SK-N-SH treated with all-trans-retinoic acid at 6 μM for 48 hours (cell line): ENCODE data around the gene FNDC8.

ENCODE experiments used
- ATAC-seq: fragments of 200-7000 bp; cut with Tn5 transposase; 3 replicates; pipeline ENCODE4 v1.9.1; 2020; ENCODE audit warnings: mild to moderate bottlenecking, moderate library complexity
- ARNTL ChIP-seq: fragments of 450-650 bp; formaldehyde crosslinking; IDR thresholded peaks from 2 replicates; pipeline ENCODE4 v1.5.0; 2020; ENCODE audit warnings: low read depth, mild to moderate bottlenecking, moderate library complexity, borderline replicate concordance
- BACH2 ChIP-seq: fragments of 250-450 bp; sonication (Bioruptor Pico); IDR thresholded peaks from 2 replicates; pipeline ENCODE4 v1.9.0; 2021; ENCODE audit warnings: mild to moderate bottlenecking, borderline replicate concordance
- CSDC2 ChIP-seq: fragments of 250-450 bp; sonication (Bioruptor Pico); IDR thresholded peaks from 2 replicates; pipeline ENCODE4 v1.5.0; 2020; ENCODE audit warnings: mild to moderate bottlenecking, moderate library complexity
- ESRRG ChIP-seq: fragments of 250-450 bp; sonication (Bioruptor Pico); IDR thresholded peaks from 2 replicates; pipeline ENCODE4 v1.6.1; 2021; ENCODE audit warnings: mild to moderate bottlenecking
- GLIS3 ChIP-seq: fragments of 250-450 bp; sonication (Bioruptor Pico); IDR thresholded peaks from 2 replicates; pipeline ENCODE4 v1.5.0; 2020; ENCODE audit warnings: mild to moderate bottlenecking, moderate library complexity
- ISL1 ChIP-seq: fragments of 250-450 bp; sonication (Bioruptor Pico); IDR thresholded peaks from 2 replicates; pipeline ENCODE4 v2.1.2; 2022; ENCODE audit warnings: mild to moderate bottlenecking, moderate library complexity
- OSR1 ChIP-seq: fragments of 250-450 bp; sonication (Bioruptor Pico); IDR thresholded peaks from 2 replicates; pipeline ENCODE4 v1.8.0; 2022; ENCODE audit warnings: moderate library complexity, mild to moderate bottlenecking, inconsistent platforms
- PPARA ChIP-seq: fragments of 250-450 bp; sonication (Bioruptor Pico); IDR thresholded peaks from 2 replicates; pipeline ENCODE4 v1.5.0; 2020; ENCODE audit warnings: mild to moderate bottlenecking, borderline replicate concordance
- RARB ChIP-seq: fragments of 250-450 bp; sonication (Bioruptor Pico); IDR thresholded peaks from 2 replicates; pipeline ENCODE4 v1.8.0; 2021; ENCODE audit warnings: mild to moderate bottlenecking, moderate library complexity
- SNAI2 ChIP-seq: fragments of 250-450 bp; sonication (Bioruptor Pico); IDR thresholded peaks from 2 replicates; pipeline ENCODE4 v1.5.0; 2020; ENCODE audit warnings: mild to moderate bottlenecking, moderate library complexity
- TCF4 ChIP-seq: fragments of 250-450 bp; sonication (Bioruptor Pico); IDR thresholded peaks from 2 replicates; pipeline ENCODE4 v1.8.0; 2021; ENCODE audit warnings: mild to moderate bottlenecking, moderate library complexity, borderline replicate concordance
- TOX ChIP-seq: fragments of 250-450 bp; sonication (Bioruptor Pico); IDR thresholded peaks from 2 replicates; pipeline ENCODE4 v1.8.0; 2021; ENCODE audit warnings: mild to moderate bottlenecking, moderate library complexity, borderline replicate concordance
- ZC3H10 ChIP-seq: fragments of 250-450 bp; sonication (Bioruptor Pico); IDR thresholded peaks from 2 replicates; pipeline ENCODE4 v1.5.1; 2021; ENCODE audit warnings: mild to moderate bottlenecking, moderate library complexity
- ZFP30 ChIP-seq: fragments of 450-650 bp; formaldehyde crosslinking; IDR thresholded peaks from 2 replicates; pipeline ENCODE4 v1.5.0; 2022; ENCODE audit warnings: mild to moderate bottlenecking, moderate library complexity
- ZNF565 ChIP-seq: fragments of 450-650 bp; formaldehyde crosslinking; conservative IDR thresholded peaks from 2 replicates; pipeline ENCODE4 v1.5.0; 2020; ENCODE audit warnings: low read depth, mild to moderate bottlenecking, moderate library complexity
- ZNF70 ChIP-seq: fragments of 450-650 bp; formaldehyde crosslinking; IDR thresholded peaks from 2 replicates; pipeline ENCODE4 v1.5.0; 2020; ENCODE audit warnings: mild to moderate bottlenecking, moderate library complexity
- ZNF8 ChIP-seq: fragments of 450-650 bp; formaldehyde crosslinking; IDR thresholded peaks from 2 replicates; pipeline ENCODE4 v1.5.0; 2020; ENCODE audit warnings: mild to moderate bottlenecking, moderate library complexity
- TF ChIP-seq, protein P1 (sequence below): fragments of 250-450 bp; sonication (Bioruptor Pico); IDR thresholded peaks from 2 replicates; pipeline ENCODE4 v1.8.0; 2021; ENCODE audit warnings: low read depth, mild to moderate bottlenecking, moderate library complexity, borderline replicate concordance
- TF ChIP-seq, protein P2 (sequence below): fragments of 250-450 bp; sonication (Bioruptor Pico); IDR thresholded peaks from 2 replicates; pipeline ENCODE4 v1.5.1; 2020; ENCODE audit warnings: low read depth, mild to moderate bottlenecking, moderate library complexity
- TF ChIP-seq, protein P3 (sequence below): fragments of 250-450 bp; sonication (Bioruptor Pico); IDR thresholded peaks from 2 replicates; pipeline ENCODE4 v1.5.0; 2020; ENCODE audit warnings: mild to moderate bottlenecking, moderate library complexity
- TF ChIP-seq, protein P4 (sequence below): fragments of 250-450 bp; sonication (Bioruptor Pico); IDR thresholded peaks from 2 replicates; pipeline ENCODE4 v1.5.1; 2021; ENCODE audit warnings: mild to moderate bottlenecking, moderate library complexity
- TF ChIP-seq, protein P5 (sequence below): fragments of 250-450 bp; sonication (Bioruptor Pico); IDR thresholded peaks from 2 replicates; pipeline ENCODE4 v1.8.0; 2020; ENCODE audit warnings: mild to moderate bottlenecking, moderate library complexity, borderline replicate concordance

Gene FNDC8

DNA sequence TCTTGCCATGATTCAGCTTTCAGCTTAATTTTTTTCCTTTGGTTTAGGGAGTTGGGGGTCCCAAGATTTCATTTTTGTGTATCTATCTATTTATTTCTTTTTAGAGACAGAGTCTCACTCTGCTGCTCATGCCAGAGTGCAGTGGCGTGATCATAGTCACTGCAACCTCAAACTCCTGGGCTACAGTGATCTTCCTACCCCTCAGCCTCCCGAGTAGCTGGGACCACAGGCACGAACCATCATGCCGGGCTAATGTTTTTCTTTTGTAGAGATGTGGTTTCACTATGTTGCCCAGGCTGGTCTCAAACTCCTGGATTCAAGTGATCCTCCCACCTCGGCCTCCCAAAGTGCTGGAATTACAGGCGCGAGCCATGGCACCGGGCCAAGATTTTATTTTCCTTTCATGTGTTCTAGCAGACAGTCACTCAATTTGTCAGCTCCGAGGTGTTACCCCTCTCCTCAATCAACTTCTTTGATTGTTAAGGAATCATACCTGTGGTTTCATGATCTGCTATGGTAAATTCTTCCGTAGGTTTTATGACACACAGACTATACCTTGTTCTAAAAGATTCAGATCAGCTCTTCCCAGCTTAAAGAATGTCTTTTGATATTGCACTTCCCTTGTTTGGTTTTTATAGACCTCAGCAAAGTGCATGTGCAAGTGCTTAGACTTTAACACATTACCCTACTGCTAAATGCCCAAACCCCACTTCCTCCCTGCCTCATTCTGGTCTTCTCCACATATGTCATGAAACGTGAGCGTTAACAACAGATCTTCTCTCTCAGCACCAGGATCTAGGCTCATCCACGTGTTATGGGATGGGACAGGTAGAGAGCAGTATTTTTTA is 39.2 kb downstream of the FNDC8 start:
- TF ChIP-seq TCF4 (no peak), PPARA (no peak), ESRRG (no peak), ZFP30 (no peak), GLIS3 (CRISPR knock-in tag) (no peak), ARNTL (CRISPR knock-in tag) (no peak), TOX (no peak)
- TF ChIP-seq, all 23 proteins: peak for 0

DNA sequence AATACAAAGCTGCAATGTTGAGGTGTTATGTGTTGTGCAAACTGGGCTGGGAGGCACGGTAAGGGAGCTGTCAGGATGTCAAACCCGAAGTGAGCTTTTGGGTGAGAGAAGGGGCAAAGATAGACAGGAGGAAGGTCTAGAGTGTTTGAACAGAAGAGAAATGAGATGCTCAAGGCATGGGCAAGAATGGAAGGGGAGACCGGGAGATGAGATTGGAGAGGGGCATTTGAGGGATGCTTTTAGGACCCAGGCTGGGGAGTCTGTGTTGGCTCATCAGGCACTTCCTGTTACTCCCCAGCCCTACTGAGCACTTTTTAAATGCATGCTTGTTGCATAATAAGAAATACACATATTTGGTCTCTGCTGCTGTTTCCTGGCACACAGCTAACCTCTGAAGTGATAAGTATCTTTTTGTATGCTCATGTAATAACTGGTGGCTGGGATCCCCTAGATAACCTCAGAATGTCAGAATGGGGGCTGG is 39.9 kb downstream of the FNDC8 start:
- ATAC-seq: no peak
- no peak for TF ChIP-seq ZNF8 (CRISPR knock-in tag)
- no peak for TF ChIP-seq ZFP30
- no peak for TF ChIP-seq OSR1 (CRISPR knock-in tag)
- no peak for TF ChIP-seq SNAI2 (CRISPR knock-in tag)
- TF ChIP-seq BACH2: no peak
- no peak for TF ChIP-seq TCF4
- no peak for TF ChIP-seq TOX
- TF ChIP-seq, protein P1, sequence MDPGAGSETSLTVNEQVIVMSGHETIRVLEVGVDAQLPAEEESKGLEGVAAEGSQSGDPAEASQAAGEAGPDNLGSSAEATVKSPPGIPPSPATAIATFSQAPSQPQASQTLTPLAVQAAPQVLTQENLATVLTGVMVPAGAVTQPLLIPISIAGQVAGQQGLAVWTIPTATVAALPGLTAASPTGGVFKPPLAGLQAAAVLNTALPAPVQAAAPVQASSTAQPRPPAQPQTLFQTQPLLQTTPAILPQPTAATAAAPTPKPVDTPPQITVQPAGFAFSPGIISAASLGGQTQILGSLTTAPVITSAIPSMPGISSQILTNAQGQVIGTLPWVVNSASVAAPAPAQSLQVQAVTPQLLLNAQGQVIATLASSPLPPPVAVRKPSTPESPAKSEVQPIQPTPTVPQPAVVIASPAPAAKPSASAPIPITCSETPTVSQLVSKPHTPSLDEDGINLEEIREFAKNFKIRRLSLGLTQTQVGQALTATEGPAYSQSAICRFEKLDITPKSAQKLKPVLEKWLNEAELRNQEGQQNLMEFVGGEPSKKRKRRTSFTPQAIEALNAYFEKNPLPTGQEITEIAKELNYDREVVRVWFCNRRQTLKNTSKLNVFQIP: no peak
- no peak for TF ChIP-seq ARNTL (CRISPR knock-in tag)
- no peak for TF ChIP-seq CSDC2 (CRISPR knock-in tag)
- TF ChIP-seq ZC3H10: no peak
- TF ChIP-seq, protein P2, sequence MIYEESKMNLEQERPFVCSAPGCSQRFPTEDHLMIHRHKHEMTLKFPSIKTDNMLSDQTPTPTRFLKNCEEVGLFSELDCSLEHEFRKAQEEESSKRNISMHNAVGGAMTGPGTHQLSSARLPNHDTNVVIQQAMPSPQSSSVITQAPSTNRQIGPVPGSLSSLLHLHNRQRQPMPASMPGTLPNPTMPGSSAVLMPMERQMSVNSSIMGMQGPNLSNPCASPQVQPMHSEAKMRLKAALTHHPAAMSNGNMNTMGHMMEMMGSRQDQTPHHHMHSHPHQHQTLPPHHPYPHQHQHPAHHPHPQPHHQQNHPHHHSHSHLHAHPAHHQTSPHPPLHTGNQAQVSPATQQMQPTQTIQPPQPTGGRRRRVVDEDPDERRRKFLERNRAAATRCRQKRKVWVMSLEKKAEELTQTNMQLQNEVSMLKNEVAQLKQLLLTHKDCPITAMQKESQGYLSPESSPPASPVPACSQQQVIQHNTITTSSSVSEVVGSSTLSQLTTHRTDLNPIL (CRISPR knock-in tag): no peak
- TF ChIP-seq, protein P3, sequence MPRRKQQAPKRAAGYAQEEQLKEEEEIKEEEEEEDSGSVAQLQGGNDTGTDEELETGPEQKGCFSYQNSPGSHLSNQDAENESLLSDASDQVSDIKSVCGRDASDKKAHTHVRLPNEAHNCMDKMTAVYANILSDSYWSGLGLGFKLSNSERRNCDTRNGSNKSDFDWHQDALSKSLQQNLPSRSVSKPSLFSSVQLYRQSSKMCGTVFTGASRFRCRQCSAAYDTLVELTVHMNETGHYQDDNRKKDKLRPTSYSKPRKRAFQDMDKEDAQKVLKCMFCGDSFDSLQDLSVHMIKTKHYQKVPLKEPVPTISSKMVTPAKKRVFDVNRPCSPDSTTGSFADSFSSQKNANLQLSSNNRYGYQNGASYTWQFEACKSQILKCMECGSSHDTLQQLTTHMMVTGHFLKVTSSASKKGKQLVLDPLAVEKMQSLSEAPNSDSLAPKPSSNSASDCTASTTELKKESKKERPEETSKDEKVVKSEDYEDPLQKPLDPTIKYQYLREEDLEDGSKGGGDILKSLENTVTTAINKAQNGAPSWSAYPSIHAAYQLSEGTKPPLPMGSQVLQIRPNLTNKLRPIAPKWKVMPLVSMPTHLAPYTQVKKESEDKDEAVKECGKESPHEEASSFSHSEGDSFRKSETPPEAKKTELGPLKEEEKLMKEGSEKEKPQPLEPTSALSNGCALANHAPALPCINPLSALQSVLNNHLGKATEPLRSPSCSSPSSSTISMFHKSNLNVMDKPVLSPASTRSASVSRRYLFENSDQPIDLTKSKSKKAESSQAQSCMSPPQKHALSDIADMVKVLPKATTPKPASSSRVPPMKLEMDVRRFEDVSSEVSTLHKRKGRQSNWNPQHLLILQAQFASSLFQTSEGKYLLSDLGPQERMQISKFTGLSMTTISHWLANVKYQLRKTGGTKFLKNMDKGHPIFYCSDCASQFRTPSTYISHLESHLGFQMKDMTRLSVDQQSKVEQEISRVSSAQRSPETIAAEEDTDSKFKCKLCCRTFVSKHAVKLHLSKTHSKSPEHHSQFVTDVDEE (CRISPR knock-in tag): no peak
- TF ChIP-seq, all 23 proteins: peak for 0

More for the DNA sequence above, 39.2 kb downstream of the FNDC8 start:
- ATAC-seq: no peak

DNA sequence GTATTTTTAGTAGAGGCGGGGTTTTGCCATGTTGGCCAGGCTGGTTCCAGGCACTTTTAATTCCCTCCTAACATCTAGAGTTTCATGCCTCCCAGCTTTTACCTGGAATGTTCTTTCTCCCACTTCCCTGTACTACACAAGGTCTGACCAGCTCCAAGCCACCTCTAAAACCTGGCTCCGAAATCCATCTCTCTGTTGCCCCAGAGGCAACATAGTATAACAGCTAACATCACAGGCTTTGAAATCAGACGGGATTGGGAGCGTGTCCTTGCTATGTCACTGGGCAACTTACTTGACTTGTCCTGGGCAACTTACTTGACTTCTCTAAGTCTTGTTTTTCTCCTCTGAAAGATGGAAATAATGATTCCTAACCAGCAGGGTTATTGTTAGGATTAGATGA is 41.3 kb downstream of the FNDC8 start:
- TF ChIP-seq SNAI2 (CRISPR knock-in tag) (no peak), ZNF8 (CRISPR knock-in tag) (no peak), ESRRG (no peak), ZFP30 (no peak), ZNF565 (CRISPR knock-in tag) (no peak), ZNF70 (CRISPR knock-in tag) (no peak), RARB (CRISPR knock-in tag) (no peak), ZC3H10 (no peak), BACH2 (no peak), CSDC2 (CRISPR knock-in tag) (no peak), OSR1 (CRISPR knock-in tag) (no peak), TOX (no peak), TCF4 (no peak), GLIS3 (CRISPR knock-in tag) (no peak), ISL1 (CRISPR knock-in tag) (no peak)
- TF ChIP-seq, protein P4, sequence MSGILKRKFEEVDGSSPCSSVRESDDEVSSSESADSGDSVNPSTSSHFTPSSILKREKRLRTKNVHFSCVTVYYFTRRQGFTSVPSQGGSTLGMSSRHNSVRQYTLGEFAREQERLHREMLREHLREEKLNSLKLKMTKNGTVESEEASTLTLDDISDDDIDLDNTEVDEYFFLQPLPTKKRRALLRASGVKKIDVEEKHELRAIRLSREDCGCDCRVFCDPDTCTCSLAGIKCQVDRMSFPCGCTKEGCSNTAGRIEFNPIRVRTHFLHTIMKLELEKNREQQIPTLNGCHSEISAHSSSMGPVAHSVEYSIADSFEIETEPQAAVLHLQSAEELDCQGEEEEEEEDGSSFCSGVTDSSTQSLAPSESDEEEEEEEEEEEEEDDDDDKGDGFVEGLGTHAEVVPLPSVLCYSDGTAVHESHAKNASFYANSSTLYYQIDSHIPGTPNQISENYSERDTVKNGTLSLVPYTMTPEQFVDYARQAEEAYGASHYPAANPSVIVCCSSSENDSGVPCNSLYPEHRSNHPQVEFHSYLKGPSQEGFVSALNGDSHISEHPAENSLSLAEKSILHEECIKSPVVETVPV (CRISPR knock-in tag): no peak
- TF ChIP-seq, protein P5, sequence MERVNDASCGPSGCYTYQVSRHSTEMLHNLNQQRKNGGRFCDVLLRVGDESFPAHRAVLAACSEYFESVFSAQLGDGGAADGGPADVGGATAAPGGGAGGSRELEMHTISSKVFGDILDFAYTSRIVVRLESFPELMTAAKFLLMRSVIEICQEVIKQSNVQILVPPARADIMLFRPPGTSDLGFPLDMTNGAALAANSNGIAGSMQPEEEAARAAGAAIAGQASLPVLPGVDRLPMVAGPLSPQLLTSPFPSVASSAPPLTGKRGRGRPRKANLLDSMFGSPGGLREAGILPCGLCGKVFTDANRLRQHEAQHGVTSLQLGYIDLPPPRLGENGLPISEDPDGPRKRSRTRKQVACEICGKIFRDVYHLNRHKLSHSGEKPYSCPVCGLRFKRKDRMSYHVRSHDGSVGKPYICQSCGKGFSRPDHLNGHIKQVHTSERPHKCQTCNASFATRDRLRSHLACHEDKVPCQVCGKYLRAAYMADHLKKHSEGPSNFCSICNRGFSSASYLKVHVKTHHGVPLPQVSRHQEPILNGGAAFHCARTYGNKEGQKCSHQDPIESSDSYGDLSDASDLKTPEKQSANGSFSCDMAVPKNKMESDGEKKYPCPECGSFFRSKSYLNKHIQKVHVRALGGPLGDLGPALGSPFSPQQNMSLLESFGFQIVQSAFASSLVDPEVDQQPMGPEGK: no peak
- TF ChIP-seq, protein P1: no peak
- TF ChIP-seq, protein P3 (CRISPR knock-in tag): no peak
- ATAC-seq: no peak
